K562 (cell line): Measurements from ENCODE around the gene CSF1R. TPM values are rescaled to one million over a fixed set of nuclear protein-coding genes. Genes with fewer than 3 reads are reported as not detected.

Experiments used
- ATAC-seq: fragments of 200-7000 bp; cut with Tn5 transposase; 3 replicates; pipeline ENCODE4 v1.9.1; 2020; ENCODE audit warnings: moderate library complexity
- BruUV-seq: library from RNA; stranded (reverse); fragments of 400-500 nt; replicated peaks from 2 replicates; lab custom pipeline; 2021; lab: Mats Ljungman, UMichigan
- CTCF ChIA-PET: fragments of 300-600 bp; formaldehyde crosslinking; extraction: SDS; loops from one replicate; lab custom pipeline; 2021; ENCODE audit warnings: low intra/inter-chr PET ratio; lab: Yijun Ruan, JAX
- POLR2A ChIA-PET: fragments of 300-600, 350-650 bp; sonication (Branson Sonifier 250); formaldehyde crosslinking; extraction: SDS; loops from one replicate; lab custom pipeline; 2021; ENCODE audit warnings: antibody characterized with exemption, inconsistent platforms; lab: Yijun Ruan, JAX
- DNase-seq, 4 experiments: peaks; one replicate each; pipeline versions ENCODE4 v3.0.0 to v3.0.0-alpha.2; 2011 to 2018; ENCODE audit warnings: low spot score in 3 of 4, mixed read lengths in 3 of 4; ENCODE audit errors: extremely low read depth in 1 of 4
- FAIRE-seq: peaks from 2 replicates; lab custom pipeline; 2011; peaks lifted over from hg19 to GRCh38; lab: Jason Lieb, UNC
- H2AFZ ChIP-seq: 2 replicates; pipeline ENCODE4 v1.6.0; 2011; ENCODE audit warnings: low read depth, low read length, control low read depth, inconsistent platforms
- H3K27ac ChIP-seq: fragments of 200-600 bp; 3 replicates; pipeline ENCODE4 v1.8.0; 2011; ENCODE audit warnings: low read depth, mild to moderate bottlenecking, control low read depth, inconsistent platforms, low read length, moderate library complexity, mixed read lengths; ENCODE audit errors: extremely low read depth
- H3K27me3 ChIP-seq, 2 experiments: fragments of 300-600 bp in 1 of 2; 2 replicates in 1 of 2; 3 replicates in 1 of 2; pipeline versions ENCODE4 v1.6.0 to v1.8.0; 2011; ENCODE audit warnings: inconsistent platforms in 2 of 2, low read length in 2 of 2, mild to moderate bottlenecking in 1 of 2, mixed read lengths in 1 of 2, moderate library complexity in 1 of 2; ENCODE audit not compliant: control insufficient read depth in 2 of 2, insufficient read depth in 2 of 2
- H3K36me3 ChIP-seq: fragments of 300-600 bp; 3 replicates; pipeline ENCODE4 v1.8.0; 2011; ENCODE audit warnings: mild to moderate bottlenecking, low read length, inconsistent platforms; ENCODE audit not compliant: control insufficient read depth, insufficient read depth
- H3K4me1 ChIP-seq, 2 experiments: fragments of 200-600 bp in 1 of 2; replicated peaks in 1 of 2; 2 replicates in 1 of 2; 3 replicates in 1 of 2; pipeline versions ENCODE4 v1.5.1 to v1.8.0; 2011; ENCODE audit warnings: inconsistent platforms in 2 of 2, low read length in 2 of 2, mild to moderate bottlenecking in 1 of 2, mixed read lengths in 1 of 2, moderate library complexity in 1 of 2; ENCODE audit not compliant: control insufficient read depth in 2 of 2, insufficient read depth in 2 of 2
- H3K4me2 ChIP-seq: 2 replicates; pipeline ENCODE4 v1.6.1; 2011; ENCODE audit warnings: low read length, control low read depth, inconsistent platforms, mixed read lengths; ENCODE audit not compliant: insufficient read depth
- H3K4me3 ChIP-seq: fragments of 200-600 bp; sonication (generic), shearing (Covaris generic); 2 replicates; pipeline ENCODE4 v1.5.1; 2016; ENCODE audit warnings: control low read depth, inconsistent platforms
- H3K79me2 ChIP-seq: fragments of 200-600 bp; 3 replicates; pipeline ENCODE4 v1.8.0; 2011; ENCODE audit warnings: low read length, inconsistent platforms; ENCODE audit not compliant: control insufficient read depth, insufficient read depth
- H3K9ac ChIP-seq, 2 experiments: 2 replicates each; pipeline versions ENCODE4 v1.6.0 to v1.6.1; 2011; ENCODE audit warnings: low read depth in 2 of 2, low read length in 2 of 2, control low read depth in 1 of 2, inconsistent platforms in 1 of 2, mild to moderate bottlenecking in 1 of 2, mixed read lengths in 1 of 2; ENCODE audit not compliant: insufficient read depth in 1 of 2
- H3K9me1 ChIP-seq: one replicate; pipeline ENCODE4 v1.6.0; 2011; ENCODE audit warnings: inconsistent platforms, mild to moderate bottlenecking, low read length, moderate library complexity; ENCODE audit not compliant: control insufficient read depth, insufficient read depth
- H3K9me3 ChIP-seq: replicated peaks from 2 replicates; pipeline ENCODE4 v1.5.1; 2011; ENCODE audit warnings: low read depth, low read length, inconsistent platforms; ENCODE audit not compliant: control insufficient read depth, insufficient read depth
- H4K20me1 ChIP-seq: replicated peaks from 2 replicates; pipeline ENCODE4 v1.6.1; 2011; ENCODE audit warnings: low read length, inconsistent platforms, mixed read lengths; ENCODE audit not compliant: control insufficient read depth, insufficient read depth
- CBFA2T3 ChIP-seq: fragments of 450-650 bp; IDR thresholded peaks from 2 replicates; pipeline ENCODE4 v1.6.1; 2017
- CEBPB ChIP-seq: fragments of 450-650 bp; IDR thresholded peaks from 2 replicates; pipeline ENCODE4 v1.6.1; 2016; ENCODE audit warnings: missing genetic modification characterization, missing compliant biosample characterization
- KDM1A ChIP-seq, 2 experiments: fragments of 450-650 bp; IDR thresholded peaks; 2 replicates each; pipeline ENCODE4 v1.6.1; 2016; ENCODE audit warnings: mild to moderate bottlenecking in 2 of 2
- STAT5B ChIP-seq: fragments of 250-450 bp; sonication (Bioruptor Pico); IDR thresholded peaks from 2 replicates; pipeline ENCODE4 v1.8.0; 2021; ENCODE audit warnings: mild to moderate bottlenecking, inconsistent platforms
- TEAD4 ChIP-seq, 2 experiments: sonication (generic) in 1 of 2; formaldehyde crosslinking in 1 of 2; IDR thresholded peaks; 2 replicates each; pipeline versions ENCODE4 v1.6.1 to v1.8.0; 2012 to 2022; ENCODE audit warnings: borderline replicate concordance in 1 of 2, inconsistent platforms in 1 of 2, low read length in 1 of 2, mild to moderate bottlenecking in 1 of 2, missing genetic modification reagents in 1 of 2
- WGBS: fragments of 100-300 bp; shearing (Covaris generic); methylation state at CpG from one replicate; pipeline ENCODE4 v1.1.6; 2016; ENCODE audit warnings: low coverage, mixed read lengths; ENCODE audit not compliant: insufficient coverage; ENCODE audit errors: missing lambda C conversion rate; 5-methylcytosine and 5-hydroxymethylcytosine counted together
- in situ Hi-C: fragments of 300-500 bp; cut with MboI; formaldehyde crosslinking; loops from 4 replicates; pipeline ENCODE4 v1.15.0; 2018; ENCODE audit warnings: inconsistent platforms, mixed read lengths
- intact Hi-C: fragments of 100-400 bp; cut with micrococcal nuclease; formaldehyde crosslinking; loops from 2 replicates; pipeline ENCODE4 v1.14.2; 2022
- polyA plus RNA-seq, 8 experiments: library from polyadenylated mRNA; depleted of rRNA in 4 of 8; stranded (reverse) in 5 of 8; unstranded in 3 of 8; fragments of >200 nt; fragmentation: Nextera tagmentation in 2 of 8; fragmentation: Illumina TruSeq in 1 of 8; extraction: Ambion mirVana in 2 of 8; extraction: Trizol in 1 of 8; gene quantifications; 2 replicates each; pipeline versions ENCODE4 v1.2.1 to v1.2.3, GENCODE V29; 2011 to 2014; ENCODE audit warnings: inconsistent platforms in 1 of 8, missing spikeins in 1 of 8
- total RNA-seq, 7 experiments: library from RNA; depleted of rRNA in 6 of 7; stranded (reverse); fragments of >200 nt in 6 of 7; fragmentation: Illumina TruSeq in 2 of 7; extraction: Trizol in 2 of 7; gene quantifications; 2 replicates each; pipeline versions ENCODE4 v1.2.1 to v1.2.3, GENCODE V29; 2011 to 2021; ENCODE audit warnings: low replicate concordance in 1 of 7

The CSF1R gene
- total and polyA plus RNA-seq, 9 of the 15 experiments (the other 6 are each of a cell fraction or from before 2014, with no cell fraction given): 0.03 to 0.64 (median 0.20) TPM; not detected in 6

DNA sequence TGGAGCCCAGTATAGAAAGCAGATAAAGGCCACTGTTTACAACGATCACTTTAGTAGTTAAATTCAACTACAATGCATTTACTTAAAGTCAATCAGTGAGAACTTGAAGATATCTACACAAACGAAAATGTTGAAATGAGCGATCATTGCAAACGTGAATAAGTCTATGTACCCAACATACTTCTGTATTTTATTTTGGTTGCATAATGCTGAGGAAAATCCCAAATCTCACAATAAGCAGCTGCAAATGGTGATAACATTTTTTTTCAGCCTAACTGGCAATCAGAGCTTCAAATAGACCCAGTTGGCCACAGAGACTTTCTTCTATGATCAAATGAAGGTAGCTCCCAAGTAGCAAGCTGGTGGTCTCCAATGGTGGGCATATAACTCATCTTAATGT is 37.2 kb upstream of the CSF1R start:
- 0 out of 2 replicates have a peak, but pooled peaks cover 3% of the 10 kb centered on the region for H4K20me1 ChIP-seq
- H3K9me3 ChIP-seq: no peaks in the 10 kb centered on the region
- 15% methylated on average over 4 of the region's 4 CpGs for WGBS
- ATAC-seq (no peak), DNase-seq (no peak), FAIRE-seq (no peak)
- in situ Hi-C loops: no loop called here
- H2AFZ ChIP-seq: no peak overlapping the region
- no peak overlapping the region for H3K4me2 ChIP-seq
- CTCF ChIA-PET: no interaction called here
- H3K4me3 ChIP-seq: no peak overlapping the region
- H3K9me1 ChIP-seq: no peaks in the 10 kb centered on the region
- intact Hi-C loops: loop anchor here (10.0 kb wide), 2 partner anchors 49 to 289 kb away; no protein-coding TSS in a partner anchor
- no peaks in the 10 kb centered on the region for H3K79me2 ChIP-seq
- H3K27me3 ChIP-seq: no peaks in the 10 kb centered on the region
- BruUV-seq: no TSS peak
- no peak overlapping the region for H3K27ac ChIP-seq
- H3K9ac ChIP-seq: no peak overlapping the region
- H3K36me3 ChIP-seq: no peaks in the 10 kb centered on the region
- peaks cover 5 to 11% of the 10 kb centered on the region in 2 experiments; a peak in 3 of 5 replicates for H3K4me1 ChIP-seq
- TF ChIP-seq STAT5B (no peak), CBFA2T3 (peak; percentile 28), CEBPB (tag) (0 out of 2 replicates have a peak, but pooled peaks have one; percentile 20), TEAD4 (IDR thresholded peaks at IDR 0.05; ENCODE audit: low read length) (peak; percentile 16; the same call in 1 of the 2 replicates), TEAD4 (CRISPR knock-in tag; IDR thresholded peaks at IDR 0.05; ENCODE audit: borderline replicate concordance) (no peak), KDM1A (IDR thresholded peaks at IDR 0.05) (peak; percentile 32 to 33; a peak in 1 of 4 replicates)
- TF ChIP-seq, all 486 proteins: peak for 4
- POLR2A ChIA-PET: no interaction called here
